ENCODE measurements around the gene DAPL1.

DAPL1 gene

GRCh38 chr2:158776231-158776630, 18.9 kb upstream of the DAPL1 start:
- H3K4me3 ChIP-seq (ENCODE audit: low read depth, low read length): no peak overlapping the region
- DNase-seq (ENCODE audit: low read depth): no peak
- TF ChIP-seq CTCF (IDR thresholded peaks at IDR 0.05; ENCODE audit: control insufficient read depth, extremely low read depth, insufficient read depth): no peak

DNA sequence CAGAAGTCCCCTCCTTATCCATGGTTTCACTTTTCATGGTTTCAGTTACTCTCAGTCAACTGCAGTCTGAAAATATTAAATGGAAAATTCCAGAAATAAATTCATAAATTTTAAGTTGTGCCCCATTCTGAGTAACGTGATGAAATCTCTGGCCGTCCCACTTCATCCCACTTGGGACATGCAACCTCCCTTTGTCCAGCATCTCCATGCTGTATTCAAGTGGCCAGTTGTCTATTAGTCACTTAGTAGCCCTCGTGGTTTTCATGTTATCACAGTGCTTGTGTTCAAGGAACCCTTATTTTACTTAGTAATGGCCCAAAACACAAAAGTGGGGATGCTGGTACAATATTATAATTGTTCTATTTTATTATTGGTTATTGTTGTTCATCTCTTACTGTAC, 18.0 kb upstream of the DAPL1 start:
- H3K4me3 ChIP-seq (ENCODE audit: low read depth, low read length): no peak overlapping the region
- no peak for TF ChIP-seq CTCF (IDR thresholded peaks at IDR 0.05; ENCODE audit: control insufficient read depth, extremely low read depth, insufficient read depth)
- no peak for DNase-seq (ENCODE audit: low read depth)

DNA sequence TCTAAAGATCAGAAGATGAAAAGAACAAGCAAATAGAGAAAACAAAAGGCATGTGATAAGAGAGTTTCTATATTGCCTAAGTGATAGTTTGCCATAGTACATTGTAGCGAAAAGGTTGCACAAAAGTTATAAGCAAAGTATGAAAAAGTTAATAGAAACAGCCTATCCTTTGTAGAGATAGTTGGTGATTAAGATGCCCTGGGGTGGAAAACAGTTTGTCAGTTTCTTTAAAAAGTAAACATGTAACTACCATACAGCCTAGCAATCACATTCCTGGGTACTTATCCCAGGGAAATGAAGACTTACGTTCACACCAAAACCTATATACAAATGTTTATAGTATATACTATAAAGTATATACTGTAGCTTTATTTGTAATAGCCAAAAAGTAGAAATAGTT, 16.9 kb upstream of the DAPL1 start:
- no peak for TF ChIP-seq CTCF (IDR thresholded peaks at IDR 0.05; ENCODE audit: control insufficient read depth, extremely low read depth, insufficient read depth)
- no peak for DNase-seq (ENCODE audit: low read depth)
- H3K4me3 ChIP-seq (ENCODE audit: low read depth, low read length): no peak overlapping the region

DNA sequence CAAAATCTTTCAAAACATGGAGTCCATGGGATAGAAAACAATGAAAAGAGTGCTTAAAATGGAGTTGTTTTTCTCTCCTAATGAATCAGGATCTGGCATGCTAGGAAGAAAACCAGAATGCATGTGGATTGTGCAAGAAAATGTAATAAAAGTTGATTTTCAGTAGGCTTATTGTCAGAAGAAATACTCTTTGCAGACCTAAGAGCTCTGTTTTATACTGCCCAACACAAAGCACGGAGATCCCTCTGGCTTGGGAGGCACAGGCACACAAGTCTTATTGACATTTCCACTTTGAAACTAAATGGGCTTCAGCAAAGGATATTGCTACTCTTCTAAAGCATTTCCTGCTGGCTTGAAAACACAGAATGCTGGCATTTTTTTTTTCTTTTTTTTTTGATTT, 15.5 kb upstream of the DAPL1 start:
- no peak for DNase-seq (ENCODE audit: low read depth)

GRCh38 chr2:158781353-158781961, 13.7 kb upstream of the DAPL1 start:
- DNase-seq (ENCODE audit: low read depth): no peak
- H3K4me3 ChIP-seq (ENCODE audit: low read depth, low read length): no peak overlapping the region
- TF ChIP-seq CTCF (IDR thresholded peaks at IDR 0.05; ENCODE audit: control insufficient read depth, extremely low read depth, insufficient read depth): no peak

More for the DNA sequence above, 15.5 kb upstream of the DAPL1 start:
- no peak overlapping the region for H3K4me3 ChIP-seq (ENCODE audit: low read depth, low read length)
- TF ChIP-seq CTCF (IDR thresholded peaks at IDR 0.05; ENCODE audit: control insufficient read depth, extremely low read depth, insufficient read depth): no peak

DNA sequence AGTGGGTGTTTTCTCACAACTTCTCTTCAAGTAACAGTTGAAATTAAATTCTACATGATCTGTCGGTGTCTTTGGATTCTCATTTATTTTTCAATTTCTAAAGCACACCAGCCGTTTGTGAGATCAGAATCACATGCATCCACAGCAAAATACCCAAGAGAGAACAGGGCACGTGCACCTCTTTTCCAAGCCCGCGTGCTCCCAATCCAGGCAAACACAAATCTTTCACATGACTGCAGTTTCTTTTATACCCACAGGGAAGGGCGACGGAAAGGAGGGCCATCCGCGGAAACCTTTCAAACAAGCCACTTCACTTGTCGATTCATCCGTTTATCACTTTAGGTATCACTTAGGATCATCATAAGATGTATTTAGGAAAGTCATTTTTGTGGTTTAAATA, 13.0 kb upstream of the DAPL1 start:
- TF ChIP-seq CTCF (IDR thresholded peaks at IDR 0.05; ENCODE audit: control insufficient read depth, extremely low read depth, insufficient read depth): no peak
- DNase-seq (ENCODE audit: low read depth): no peak
- H3K4me3 ChIP-seq (ENCODE audit: low read depth, low read length): no peak overlapping the region

- DNase-seq (ENCODE audit: low read depth): no peak
- no peak overlapping the region for H3K4me3 ChIP-seq (ENCODE audit: low read depth, low read length)
- TF ChIP-seq CTCF (IDR thresholded peaks at IDR 0.05; ENCODE audit: control insufficient read depth, extremely low read depth, insufficient read depth): no peak
Measured at GRCh38 chr2:158782616-158783015, 12.5 kb upstream of the DAPL1 start.
